Amygdala (tissue), 56 donors: ENCODE measurements around the gene BNIP5.
A peak's percentile ranks its signal among the peaks of the same experiment; 100 is the strongest.

Experiments
- DNase-seq, 56 donors: peaks; one replicate each; lab custom pipeline; 2025; lab: John Stamatoyannopoulos, UW

BNIP5 gene

GRCh38 chr6:36269834-36270705 lies 66.6 kb downstream of the BNIP5 start, which contains the start of gene PNPLA1:
PNPLA1 (plus strand) TSS chr6:36270060; CDS start chr6:36270460, 400 bp downstream.
- no peak for DNase-seq

- peak in 36 of 56 donors; percentile 2 to 76 (median 28) for DNase-seq
These were observed 68.0 kb downstream of the BNIP5 start for GRCh38 chr6:36268478-36269275.

GRCh38 chr6:36267731-36268477 lies 68.8 kb downstream of the BNIP5 start:
- DNase-seq = no peak

GRCh38 chr6:36266913-36267644 lies 69.6 kb downstream of the BNIP5 start:
- DNase-seq = peak in 2 of 56 donors; percentile 18
